Lower lobe of right lung (tissue), 2 donors: Measurements from ENCODE around the gene ITGB3. TPM values are rescaled to one million over a fixed set of nuclear protein-coding genes. Genes with fewer than 3 reads are reported as not detected.

Experiments used
- ATAC-seq, 2 donors: fragments of 200-7000 bp; cut with Tn5 transposase; one replicate each; pipeline ENCODE4 v1.9.1; 2020 to 2022; ENCODE audit warnings: mild to moderate bottlenecking in 2 of 2, moderate library complexity in 2 of 2
- DNase-seq: peaks from one replicate; pipeline ENCODE4 v3.0.0-alpha.2; 2020
- H3K27ac ChIP-seq: fragments of 200-600 bp; one replicate; pipeline ENCODE4 v1.8.0; 2022
- H3K27me3 ChIP-seq: fragments of 200-600 bp; one replicate; pipeline ENCODE4 v1.8.0; 2022; ENCODE audit warnings: low read depth
- H3K36me3 ChIP-seq: fragments of 200-600 bp; one replicate; pipeline ENCODE4 v1.8.0; 2022; ENCODE audit warnings: mild to moderate bottlenecking
- H3K4me1 ChIP-seq: fragments of 200-600 bp; one replicate; pipeline ENCODE4 v1.8.0; 2022
- H3K4me3 ChIP-seq: fragments of 200-600 bp; one replicate; pipeline ENCODE4 v1.8.0; 2022; ENCODE audit warnings: mild to moderate bottlenecking
- H3K9me3 ChIP-seq: fragments of 200-600 bp; one replicate; pipeline ENCODE4 v1.8.0; 2022
- intact Hi-C: fragments of 100-400 bp; cut with DNase I; formaldehyde crosslinking; loops from one replicate; pipeline ENCODE4 v1.11.0; 2022
- total RNA-seq: library from RNA; stranded (reverse); fragmentation: NEBNext Ultra II Directional; extraction: Animal tissue kit (Norgen Biotek cat#: 25700); gene quantifications from one replicate; pipeline ENCODE4 v1.2.1, GENCODE V29; 2021
- TF ChIP-seq, protein P1 (sequence below): fragments of 200-600 bp; IDR thresholded peaks from one replicate; pipeline ENCODE4 v1.8.0; 2022; ENCODE audit warnings: antibody characterized with exemption, mild to moderate bottlenecking
- donor health status: DM: no; HTN: yes; CAD: no; lungs with severe emphysema.

Gene ITGB3
- total RNA-seq, 1 donor from 2014 or later = 10.5 TPM

GRCh38 chr17:47318197-47318918 lies 64.7 kb downstream of the ITGB3 start:
- H3K4me1 ChIP-seq = peaks cover 16% of the 10 kb centered on the region
- H3K9me3 ChIP-seq = no peaks in the 10 kb centered on the region
- no peak overlapping the region for H3K27ac ChIP-seq
- TF ChIP-seq, protein P1, sequence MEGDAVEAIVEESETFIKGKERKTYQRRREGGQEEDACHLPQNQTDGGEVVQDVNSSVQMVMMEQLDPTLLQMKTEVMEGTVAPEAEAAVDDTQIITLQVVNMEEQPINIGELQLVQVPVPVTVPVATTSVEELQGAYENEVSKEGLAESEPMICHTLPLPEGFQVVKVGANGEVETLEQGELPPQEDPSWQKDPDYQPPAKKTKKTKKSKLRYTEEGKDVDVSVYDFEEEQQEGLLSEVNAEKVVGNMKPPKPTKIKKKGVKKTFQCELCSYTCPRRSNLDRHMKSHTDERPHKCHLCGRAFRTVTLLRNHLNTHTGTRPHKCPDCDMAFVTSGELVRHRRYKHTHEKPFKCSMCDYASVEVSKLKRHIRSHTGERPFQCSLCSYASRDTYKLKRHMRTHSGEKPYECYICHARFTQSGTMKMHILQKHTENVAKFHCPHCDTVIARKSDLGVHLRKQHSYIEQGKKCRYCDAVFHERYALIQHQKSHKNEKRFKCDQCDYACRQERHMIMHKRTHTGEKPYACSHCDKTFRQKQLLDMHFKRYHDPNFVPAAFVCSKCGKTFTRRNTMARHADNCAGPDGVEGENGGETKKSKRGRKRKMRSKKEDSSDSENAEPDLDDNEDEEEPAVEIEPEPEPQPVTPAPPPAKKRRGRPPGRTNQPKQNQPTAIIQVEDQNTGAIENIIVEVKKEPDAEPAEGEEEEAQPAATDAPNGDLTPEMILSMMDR = no peak
- no peaks in the 10 kb centered on the region for H3K27me3 ChIP-seq
- H3K36me3 ChIP-seq = no peaks in the 10 kb centered on the region
- no peak overlapping the region for H3K4me3 ChIP-seq
- ATAC-seq (no peak), DNase-seq (no peak)
- intact Hi-C loops = loop anchor here (5.0 kb wide), 1 partner anchor 91 kb away; no protein-coding TSS in a partner anchor

DNA sequence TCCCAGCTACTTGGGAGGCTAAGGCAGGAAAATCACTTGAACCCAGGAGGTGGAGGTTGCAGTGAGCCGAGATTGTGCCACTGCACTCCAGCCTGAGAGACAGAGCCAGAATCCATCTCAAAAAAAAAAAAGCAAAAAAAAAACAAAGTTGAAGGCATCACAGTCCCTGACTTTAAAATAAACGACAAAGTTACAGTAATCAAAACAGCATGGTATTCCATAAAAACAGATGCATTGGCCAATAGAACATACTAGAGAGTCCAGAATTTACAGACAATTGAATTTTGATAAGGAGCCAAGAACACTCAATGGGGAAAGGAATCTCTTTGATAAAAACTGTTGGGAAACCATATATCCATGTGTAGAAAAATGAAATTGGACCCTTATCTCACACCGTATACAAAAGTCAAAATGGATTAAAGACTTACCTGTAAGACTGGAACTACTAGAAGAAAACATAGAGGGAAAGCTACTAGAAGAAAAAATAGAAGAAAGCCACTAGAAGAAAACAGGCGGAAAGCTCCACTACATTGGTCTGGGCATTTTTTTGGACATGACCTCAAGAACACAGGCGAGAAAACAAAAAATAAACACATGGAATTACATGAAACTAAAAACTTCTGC lies 67.4 kb downstream of the ITGB3 start:
- no peak for DNase-seq
- H3K36me3 ChIP-seq = no peaks in the 10 kb centered on the region
- no peak overlapping the region for H3K4me3 ChIP-seq
- intact Hi-C loops = no loop called here
- no peaks in the 10 kb centered on the region for H3K27me3 ChIP-seq
- H3K27ac ChIP-seq = no peak overlapping the region
- TF ChIP-seq, protein P1 = no peak
- ATAC-seq = no peak
- H3K9me3 ChIP-seq = no peaks in the 10 kb centered on the region
- peaks cover 7% of the 10 kb centered on the region for H3K4me1 ChIP-seq

- H3K4me3 ChIP-seq = peak within 1 kb of the TSS; percentile 62
- peaks cover 3% of the 10 kb centered on the region for H3K36me3 ChIP-seq
- intact Hi-C loops = no loop called here
- peaks cover 5% of the 10 kb centered on the region for H3K4me1 ChIP-seq
- no peaks in the 10 kb centered on the region for H3K27me3 ChIP-seq
- no peaks in the 10 kb centered on the region for H3K9me3 ChIP-seq
- ATAC-seq (peak; percentile 98 to 99), DNase-seq (peak; percentile 94)
- TF ChIP-seq, protein P1 = peak; percentile 45
- peak within 1 kb of the TSS; percentile 88 for H3K27ac ChIP-seq
Observed at GRCh38 chr17:47323382-47324223, 70.0 kb downstream of the ITGB3 start, which contains the start of gene EFCAB13. TSS of gene EFCAB13 (plus strand) at chr17:47323955. CDS start at chr17:47328354, 4,399 bp downstream.

DNA sequence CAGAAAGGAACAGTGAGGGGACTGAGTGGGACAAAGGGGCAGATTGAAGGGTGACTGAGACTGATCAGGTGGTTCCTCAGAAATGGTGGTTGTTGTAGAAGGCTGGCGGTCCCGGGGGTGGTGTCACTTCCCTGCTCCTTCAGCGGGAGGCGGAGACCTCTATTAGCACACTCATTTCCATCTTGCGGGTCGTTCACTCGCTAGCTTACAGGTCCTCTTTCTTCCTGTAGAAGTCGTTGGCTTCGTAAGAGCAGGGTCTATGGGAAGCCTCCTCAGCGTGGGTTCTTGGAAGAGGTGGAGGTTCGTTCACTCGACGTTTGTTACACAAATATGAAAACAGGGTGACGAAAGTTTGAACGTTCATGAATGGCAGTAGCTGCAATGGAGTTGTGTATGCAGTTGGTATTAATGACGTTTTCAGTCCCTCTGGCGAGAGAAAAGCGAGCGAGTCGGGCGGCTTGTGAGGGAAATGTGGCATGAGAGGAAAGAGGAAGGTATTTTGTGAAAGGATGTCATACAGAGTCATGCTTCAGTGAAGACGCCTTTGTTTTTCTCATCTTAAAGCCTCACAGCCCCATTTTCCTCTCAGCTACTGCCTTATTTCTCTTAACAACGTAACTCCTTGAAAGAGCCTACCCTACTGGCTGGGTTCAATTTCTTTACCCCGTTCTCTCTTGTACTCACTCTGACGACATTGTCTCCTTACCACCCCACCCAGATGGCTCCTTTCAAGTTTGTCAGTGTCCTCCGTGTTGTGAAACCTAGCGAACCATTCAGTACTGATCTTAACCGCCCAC lies 70.8 kb downstream of the ITGB3 start:
- Histone ChIP-seq H3K4me1 (peaks cover 5% of the 10 kb centered on the region), H3K9me3 (no peaks in the 10 kb centered on the region), H3K27me3 (no peaks in the 10 kb centered on the region), H3K4me3 (peak overlapping the region; percentile 62), H3K36me3 (peaks cover 8% of the 10 kb centered on the region), H3K27ac (peak overlapping the region; percentile 88)
- DNase-seq (peak; percentile 77), ATAC-seq (peak; percentile 74 to 78)
- TF ChIP-seq, protein P1 = no peak
- intact Hi-C loops = no loop called here

- ATAC-seq (no peak), DNase-seq (no peak)
- TF ChIP-seq, protein P1 = no peak
- peaks cover 5% of the 10 kb centered on the region for H3K4me1 ChIP-seq
- intact Hi-C loops = no loop called here
- no peaks in the 10 kb centered on the region for H3K27me3 ChIP-seq
- H3K4me3 ChIP-seq = no peak overlapping the region
- H3K36me3 ChIP-seq = peaks cover 8% of the 10 kb centered on the region
- no peaks in the 10 kb centered on the region for H3K9me3 ChIP-seq
- no peak overlapping the region for H3K27ac ChIP-seq
Observed at GRCh38 chr17:47325176-47325575, 71.5 kb downstream of the ITGB3 start.
